IMR-90 (cell line): ENCODE measurements around the gene VIPR2.

Source experiments
- CEBPB ChIP-seq: IDR thresholded peaks from 2 replicates; pipeline ENCODE4 v1.6.1; 2012; ENCODE audit warnings: low read depth, low read length, improper control_type of control experiment
- CTCF ChIP-seq: conservative IDR thresholded peaks from 2 replicates; pipeline ENCODE4 v1.5.1; 2012; ENCODE audit warnings: mild to moderate bottlenecking, low read depth, low read length, improper control_type of control experiment
- MAFK ChIP-seq: IDR thresholded peaks from 2 replicates; pipeline ENCODE4 v1.6.1; 2012; ENCODE audit warnings: low read depth, low read length, improper control_type of control experiment
- MXI1 ChIP-seq: IDR thresholded peaks from 2 replicates; pipeline ENCODE4 v1.6.1; 2012; ENCODE audit warnings: low read depth, mild to moderate bottlenecking, low read length, moderate library complexity, borderline replicate concordance
- NFE2L2 ChIP-seq: fragments of 150-350 bp; IDR thresholded peaks from 2 replicates; pipeline ENCODE4 v1.6.1; 2016; ENCODE audit warnings: low read depth, mild to moderate bottlenecking, low read length
- POLR2A ChIP-seq: IDR thresholded peaks from 2 replicates; pipeline ENCODE4 v1.6.1; 2012; ENCODE audit warnings: mild to moderate bottlenecking, low read depth, low read length
- RAD21 ChIP-seq: IDR thresholded peaks from 2 replicates; pipeline ENCODE4 v1.6.1; 2012; ENCODE audit warnings: low read length, improper control_type of control experiment
- USF2 ChIP-seq: fragments of 150-350 bp; IDR thresholded peaks from 2 replicates; pipeline ENCODE4 v1.6.1; 2017; ENCODE audit warnings: mild to moderate bottlenecking, antibody characterized with exemption, low read length, low read depth

GRCh38 chr7:159147246-159147645 lies 2.6 kb upstream of the VIPR2 start:
- TF ChIP-seq CTCF: no peak
- TF ChIP-seq NFE2L2: no peak
- no peak for TF ChIP-seq MXI1
- TF ChIP-seq POLR2A: no peak
- TF ChIP-seq RAD21: no peak
- no peak for TF ChIP-seq CEBPB
- TF ChIP-seq USF2: no peak
- TF ChIP-seq MAFK: no peak
